Measurements from ENCODE around the gene ZFP30.

GRCh38 chr19:37572203-37572602, 83.1 kb downstream of the ZFP30 start:
- TF ChIP-seq CTCF (IDR thresholded peaks at IDR 0.05 in 4 of 5, conservative IDR thresholded peaks at IDR 0.05 in 1 of 5) (no peak), POLR2A (IDR thresholded peaks at IDR 0.05) (no peak)

Data from gastrocnemius medialis (tissue), 4 donors.